Keratinocyte (primary cell): ENCODE data around the gene GPN3. TPM values are rescaled to one million over a fixed set of nuclear protein-coding genes. Genes with fewer than 3 reads are reported as not detected.

Experiments used
- DNase-seq: peaks from one replicate; pipeline ENCODE4 v3.0.0-alpha.2; 2011; ENCODE audit warnings: low read depth, missing footprints, low spot score
- FAIRE-seq: peaks from 2 replicates; lab custom pipeline; 2011; peaks lifted over from hg19 to GRCh38; lab: Jason Lieb, UNC
- H2AFZ ChIP-seq: 2 replicates; pipeline ENCODE4 v1.6.0; 2012; ENCODE audit warnings: low read length, control low read depth, inconsistent platforms; ENCODE audit not compliant: control insufficient read depth
- H3K27ac ChIP-seq: 2 replicates; pipeline ENCODE4 v1.5.1; 2011; ENCODE audit warnings: low read length; ENCODE audit not compliant: control insufficient read depth, insufficient read depth
- H3K27me3 ChIP-seq: 3 replicates; pipeline ENCODE4 v1.6.0; 2011; ENCODE audit warnings: low read length; ENCODE audit not compliant: control insufficient read depth, insufficient read depth; ENCODE audit errors: extremely low read depth
- H3K36me3 ChIP-seq, 2 experiments: 2 replicates in 1 of 2; 3 replicates in 1 of 2; pipeline ENCODE4 v1.5.1; 2011; ENCODE audit warnings: low read length in 2 of 2, mild to moderate bottlenecking in 1 of 2; ENCODE audit not compliant: control insufficient read depth in 2 of 2, insufficient read depth in 2 of 2; ENCODE audit errors: extremely low read depth in 1 of 2
- H3K4me1 ChIP-seq: 3 replicates; pipeline ENCODE4 v1.5.1; 2011; ENCODE audit warnings: low read length; ENCODE audit not compliant: control insufficient read depth, insufficient read depth; ENCODE audit errors: extremely low read depth
- H3K4me2 ChIP-seq: 3 replicates; pipeline ENCODE4 v1.6.0; 2011; ENCODE audit warnings: low read depth, low read length; ENCODE audit not compliant: control insufficient read depth, insufficient read depth; ENCODE audit errors: extremely low read depth
- H3K4me3 ChIP-seq, 3 experiments: fragments of 200-600 bp in 1 of 3; sonication (generic) in 1 of 3; 2 replicates in 2 of 3; 3 replicates in 1 of 3; pipeline ENCODE4 v1.5.1; 2011 to 2016; ENCODE audit warnings: low read length in 3 of 3, mild to moderate bottlenecking in 3 of 3, control low read depth in 2 of 3, inconsistent platforms in 1 of 3, low read depth in 1 of 3, mixed read lengths in 1 of 3, mixed run types in 1 of 3, moderate library complexity in 1 of 3; ENCODE audit not compliant: control insufficient read depth in 2 of 3, insufficient read depth in 2 of 3; ENCODE audit errors: extremely low read depth in 1 of 3
- H3K79me2 ChIP-seq: 2 replicates; pipeline ENCODE4 v1.6.0; 2012; ENCODE audit warnings: low read length; ENCODE audit not compliant: control insufficient read depth, insufficient read depth
- H3K9ac ChIP-seq: 3 replicates; pipeline ENCODE4 v1.6.0; 2011; ENCODE audit warnings: low read length; ENCODE audit not compliant: control insufficient read depth, insufficient read depth; ENCODE audit errors: extremely low read depth
- H3K9me1 ChIP-seq: 3 replicates; pipeline ENCODE4 v1.6.0; 2011; ENCODE audit warnings: low read length; ENCODE audit not compliant: control insufficient read depth, insufficient read depth; ENCODE audit errors: extremely low read depth
- H3K9me3 ChIP-seq: 2 replicates; pipeline ENCODE4 v1.5.1; 2012; ENCODE audit warnings: low read depth, low read length; ENCODE audit not compliant: control insufficient read depth
- H4K20me1 ChIP-seq: 3 replicates; pipeline ENCODE4 v1.6.0; 2011; ENCODE audit warnings: low read length; ENCODE audit not compliant: control insufficient read depth, insufficient read depth; ENCODE audit errors: extremely low read depth
- CTCF ChIP-seq, 3 experiments: IDR thresholded peaks in 1 of 3; conservative IDR thresholded peaks in 1 of 3; optimal IDR thresholded peaks in 1 of 3; 2 replicates in 2 of 3; 3 replicates in 1 of 3; pipeline versions ENCODE3 to v1.5.1; 2011; ENCODE audit warnings: low read length in 3 of 3, mild to moderate bottlenecking in 3 of 3, moderate library complexity in 2 of 3, control low read depth in 1 of 3, inconsistent platforms in 1 of 3; ENCODE audit not compliant: insufficient read depth in 2 of 3; ENCODE audit errors: extremely low read depth in 1 of 3
- EZH2 ChIP-seq: IDR thresholded peaks from one replicate; pipeline ENCODE4 v1.6.1; 2012; ENCODE audit warnings: inconsistent platforms, mild to moderate bottlenecking, low read length, moderate library complexity
- dilution Hi-C: fragments of 300-500 bp; cut with MboI; formaldehyde crosslinking; loops from one replicate; pipeline ENCODE4 v1.7.0; 2020; ENCODE audit warnings: low sequenced_read_pairs; ENCODE audit not compliant: extremely low pct_ligation_motif_present
- polyA plus RNA-seq, 5 experiments: library from polyadenylated mRNA; depleted of rRNA in 3 of 5; stranded (reverse) in 3 of 5; stranded (forward) in 1 of 5; unstranded in 1 of 5; fragments of >200 nt; gene quantifications; 1 replicate in 1 of 5; 2 replicates in 3 of 5; 3 replicates in 1 of 5; pipeline versions ENCODE4 v1.2.1 to v1.2.3, GENCODE V29; 2011 to 2012; ENCODE audit warnings: missing spikeins in 2 of 5, low read depth in 1 of 5, low replicate concordance in 1 of 5

GPN3 gene
- polyA plus RNA-seq, 1 donor (not counting 4 experiments of a cell fraction or from before 2014, with no cell fraction given): 35.5 TPM

GRCh38 chr12:110458756-110459155, 9.3 kb downstream of the GPN3 start:
- Histone ChIP-seq H3K79me2 (peaks cover 3% of the 10 kb centered on the region), H2AFZ (no peak overlapping the region), H3K36me3 (peaks cover 5 to 9% of the 10 kb centered on the region in 2 experiments), H3K4me3 (no peak overlapping the region), H3K4me2 (no peak overlapping the region), H3K9ac (no peak overlapping the region), H3K27me3 (no peaks in the 10 kb centered on the region), H3K4me1 (no peaks in the 10 kb centered on the region), H3K27ac (no peak overlapping the region), H4K20me1 (no peaks in the 10 kb centered on the region), H3K9me3 (no peaks in the 10 kb centered on the region), H3K9me1 (no peaks in the 10 kb centered on the region)
- DNase-seq (no peak), FAIRE-seq (no peak)
- TF ChIP-seq CTCF (optimal IDR thresholded peaks at IDR 0.05 in 1 of 3, IDR thresholded peaks at IDR 0.05 in 1 of 3, conservative IDR thresholded peaks at IDR 0.05 in 1 of 3; ENCODE audit: extremely low read depth in 1 of 3, insufficient read depth in 2 of 3, low read length in 3 of 3): no peak
- no peak for TF ChIP-seq EZH2
- dilution Hi-C loops: no loop called here

- Histone ChIP-seq H3K9ac (no peak overlapping the region), H3K27ac (no peak overlapping the region), H3K4me2 (no peak overlapping the region), H3K4me3 (no peak overlapping the region), H3K9me3 (no peaks in the 10 kb centered on the region), H3K4me1 (peaks cover 3% of the 10 kb centered on the region), H2AFZ (no peak overlapping the region), H4K20me1 (no peaks in the 10 kb centered on the region), H3K27me3 (no peaks in the 10 kb centered on the region), H3K79me2 (peaks cover 14% of the 10 kb centered on the region), H3K9me1 (no peaks in the 10 kb centered on the region), H3K36me3 (peaks cover 8 to 9% of the 10 kb centered on the region in 2 experiments)
- no peak for FAIRE-seq
- no peak for DNase-seq
- dilution Hi-C loops: no loop called here
- TF ChIP-seq EZH2: no peak
- TF ChIP-seq CTCF (optimal IDR thresholded peaks at IDR 0.05 in 1 of 3, IDR thresholded peaks at IDR 0.05 in 1 of 3, conservative IDR thresholded peaks at IDR 0.05 in 1 of 3; ENCODE audit: extremely low read depth in 1 of 3, insufficient read depth in 2 of 3, low read length in 3 of 3): no peak
These were observed 14.3 kb downstream of the GPN3 start for GRCh38 chr12:110453569-110454296.
